ENCODE data around the gene AGBL1.

Gene AGBL1

GRCh38 chr15:86590461-86590860 lies 510.8 kb downstream of the AGBL1 start:
- no peak for DNase-seq (ENCODE audit: low read depth in 2 of 2)

- DNase-seq (ENCODE audit: low read depth in 2 of 2), result no peak
Measured at GRCh38 chr15:86591158-86591557, 511.5 kb downstream of the AGBL1 start.

GRCh38 chr15:86591994-86592735 lies 512.5 kb downstream of the AGBL1 start:
- DNase-seq (ENCODE audit: low read depth in 2 of 2), result no peak

- no peak for DNase-seq (ENCODE audit: low read depth in 2 of 2)
Measured at GRCh38 chr15:86595741-86596140, 516.1 kb downstream of the AGBL1 start.

GRCh38 chr15:86603466-86603865 lies 523.8 kb downstream of the AGBL1 start:
- DNase-seq (ENCODE audit: low read depth in 2 of 2), result no peak

GRCh38 chr15:86608461-86609205 lies 529.0 kb downstream of the AGBL1 start:
- no peak for DNase-seq (ENCODE audit: low read depth in 2 of 2)

- no peak for DNase-seq (ENCODE audit: low read depth in 2 of 2)
Measured at GRCh38 chr15:86609275-86609674, 529.6 kb downstream of the AGBL1 start.

GRCh38 chr15:86610038-86610437 lies 530.4 kb downstream of the AGBL1 start:
- DNase-seq (ENCODE audit: low read depth in 2 of 2), result no peak

GRCh38 chr15:86611417-86612040 lies 531.9 kb downstream of the AGBL1 start:
- no peak for DNase-seq (ENCODE audit: low read depth in 2 of 2)

- DNase-seq (ENCODE audit: low read depth in 2 of 2), result no peak
Measured at GRCh38 chr15:86615411-86615810, 535.7 kb downstream of the AGBL1 start.

GRCh38 chr15:86615816-86616215 lies 536.1 kb downstream of the AGBL1 start:
- DNase-seq (ENCODE audit: low read depth in 2 of 2), result no peak

GRCh38 chr15:86616771-86617170 lies 537.1 kb downstream of the AGBL1 start:
- DNase-seq (ENCODE audit: low read depth in 2 of 2), result no peak

- no peak for DNase-seq (ENCODE audit: low read depth in 2 of 2)
Measured at GRCh38 chr15:86620157-86620556, 540.5 kb downstream of the AGBL1 start.

GRCh38 chr15:86620641-86621349 lies 541.1 kb downstream of the AGBL1 start:
- no peak for DNase-seq (ENCODE audit: low read depth in 2 of 2)

GRCh38 chr15:86623236-86623635 lies 543.6 kb downstream of the AGBL1 start:
- DNase-seq (ENCODE audit: low read depth in 2 of 2), result no peak

- DNase-seq (ENCODE audit: low read depth in 2 of 2), result peak; percentile 65 to 81
Measured at GRCh38 chr15:86624261-86625036, 544.8 kb downstream of the AGBL1 start.

GRCh38 chr15:86629409-86630356 lies 550.0 kb downstream of the AGBL1 start:
- no peak for DNase-seq (ENCODE audit: low read depth in 2 of 2)

GRCh38 chr15:86630946-86631345 lies 551.3 kb downstream of the AGBL1 start:
- DNase-seq (ENCODE audit: low read depth in 2 of 2), result no peak

GRCh38 chr15:86634146-86634545 lies 554.5 kb downstream of the AGBL1 start:
- DNase-seq (ENCODE audit: low read depth in 2 of 2), result no peak

GRCh38 chr15:86634992-86635638 lies 555.4 kb downstream of the AGBL1 start:
- no peak for DNase-seq (ENCODE audit: low read depth in 2 of 2)
